ENCODE results near the gene POMGNT2. TPM values are rescaled to one million over a fixed set of nuclear protein-coding genes. Genes with fewer than 3 reads are reported as not detected.
"Not testable (repeated sequence)": the region's sequence is repeated elsewhere in the genome, so short reads cannot be mapped to it uniquely, and the experiment has no call there.

Gene POMGNT2
- total RNA-seq, 1 donor: 9.3 TPM

GRCh38 chr3:43074482-43074881, 31.4 kb downstream of the POMGNT2 start:
- no peak overlapping the region for H3K4me3 ChIP-seq (ENCODE audit: low read depth, low read length)
- no peak for DNase-seq (ENCODE audit: low read depth)
- no peak for TF ChIP-seq CTCF (IDR thresholded peaks at IDR 0.05; ENCODE audit: insufficient read depth, low read length)

GRCh38 chr3:43073836-43074220, 32.1 kb downstream of the POMGNT2 start:
- no peak overlapping the region for H3K4me3 ChIP-seq (ENCODE audit: low read depth, low read length)
- DNase-seq (ENCODE audit: low read depth): no peak
- no peak for TF ChIP-seq CTCF (IDR thresholded peaks at IDR 0.05; ENCODE audit: insufficient read depth, low read length)

GRCh38 chr3:43073116-43073835, 32.6 kb downstream of the POMGNT2 start:
- TF ChIP-seq CTCF (IDR thresholded peaks at IDR 0.05; ENCODE audit: insufficient read depth, low read length): no peak
- no peak for DNase-seq (ENCODE audit: low read depth)
- H3K4me3 ChIP-seq (ENCODE audit: low read depth, low read length): no peak overlapping the region

- H3K4me3 ChIP-seq (ENCODE audit: low read depth, low read length): no peak overlapping the region
- TF ChIP-seq CTCF (IDR thresholded peaks at IDR 0.05; ENCODE audit: insufficient read depth, low read length): no peak
- DNase-seq (ENCODE audit: low read depth): no peak
These were observed 33.5 kb downstream of the POMGNT2 start for GRCh38 chr3:43072361-43072760.

- no peak overlapping the region for H3K4me3 ChIP-seq (ENCODE audit: low read depth, low read length)
- TF ChIP-seq CTCF (IDR thresholded peaks at IDR 0.05; ENCODE audit: insufficient read depth, low read length): peak; percentile 55
- DNase-seq (ENCODE audit: low read depth): no peak
These were observed 34.5 kb downstream of the POMGNT2 start for GRCh38 chr3:43071313-43071893.

GRCh38 chr3:43070670-43071069, 35.2 kb downstream of the POMGNT2 start:
- H3K4me3 ChIP-seq (ENCODE audit: low read depth, low read length); DNase-seq (ENCODE audit: low read depth): not testable (repeated sequence)

GRCh38 chr3:43063114-43063513, 42.8 kb downstream of the POMGNT2 start:
- TF ChIP-seq CTCF (IDR thresholded peaks at IDR 0.05; ENCODE audit: insufficient read depth, low read length): no peak
- no peak overlapping the region for H3K4me3 ChIP-seq (ENCODE audit: low read depth, low read length)
- DNase-seq (ENCODE audit: low read depth): peak; percentile 12

All from fibroblast of the aortic adventitia (primary cell).